K562 (cell line): Measurements from ENCODE around the gene N4BP3. TPM values are rescaled to one million over a fixed set of nuclear protein-coding genes. Genes with fewer than 3 reads are reported as not detected.
A peak's percentile ranks its signal among the peaks of the same experiment; 100 is the strongest.

Experiments
- ATAC-seq: fragments of 200-7000 bp; cut with Tn5 transposase; 3 replicates; pipeline ENCODE4 v1.9.1; 2020; ENCODE audit warnings: moderate library complexity
- BruUV-seq: library from RNA; stranded (reverse); fragments of 400-500 nt; replicated peaks from 2 replicates; lab custom pipeline; 2021; lab: Mats Ljungman, UMichigan
- CTCF ChIA-PET: fragments of 300-600 bp; formaldehyde crosslinking; extraction: SDS; loops from one replicate; lab custom pipeline; 2021; ENCODE audit warnings: low intra/inter-chr PET ratio; lab: Yijun Ruan, JAX
- POLR2A ChIA-PET: fragments of 300-600, 350-650 bp; sonication (Branson Sonifier 250); formaldehyde crosslinking; extraction: SDS; loops from one replicate; lab custom pipeline; 2021; ENCODE audit warnings: antibody characterized with exemption, inconsistent platforms; lab: Yijun Ruan, JAX
- DNase-seq, 4 experiments: peaks; one replicate each; pipeline versions ENCODE4 v3.0.0 to v3.0.0-alpha.2; 2011 to 2018; ENCODE audit warnings: low spot score in 3 of 4, mixed read lengths in 3 of 4; ENCODE audit errors: extremely low read depth in 1 of 4
- FAIRE-seq: peaks from 2 replicates; lab custom pipeline; 2011; peaks lifted over from hg19 to GRCh38; lab: Jason Lieb, UNC
- H2AFZ ChIP-seq: 2 replicates; pipeline ENCODE4 v1.6.0; 2011; ENCODE audit warnings: low read depth, low read length, control low read depth, inconsistent platforms
- H3K27ac ChIP-seq: fragments of 200-600 bp; 3 replicates; pipeline ENCODE4 v1.8.0; 2011; ENCODE audit warnings: low read depth, mild to moderate bottlenecking, control low read depth, inconsistent platforms, low read length, moderate library complexity, mixed read lengths; ENCODE audit errors: extremely low read depth
- H3K27me3 ChIP-seq, 2 experiments: fragments of 300-600 bp in 1 of 2; 2 replicates in 1 of 2; 3 replicates in 1 of 2; pipeline versions ENCODE4 v1.6.0 to v1.8.0; 2011; ENCODE audit warnings: inconsistent platforms in 2 of 2, low read length in 2 of 2, mild to moderate bottlenecking in 1 of 2, mixed read lengths in 1 of 2, moderate library complexity in 1 of 2; ENCODE audit not compliant: control insufficient read depth in 2 of 2, insufficient read depth in 2 of 2
- H3K36me3 ChIP-seq: fragments of 300-600 bp; 3 replicates; pipeline ENCODE4 v1.8.0; 2011; ENCODE audit warnings: mild to moderate bottlenecking, low read length, inconsistent platforms; ENCODE audit not compliant: control insufficient read depth, insufficient read depth
- H3K4me1 ChIP-seq, 2 experiments: fragments of 200-600 bp in 1 of 2; replicated peaks in 1 of 2; 2 replicates in 1 of 2; 3 replicates in 1 of 2; pipeline versions ENCODE4 v1.5.1 to v1.8.0; 2011; ENCODE audit warnings: inconsistent platforms in 2 of 2, low read length in 2 of 2, mild to moderate bottlenecking in 1 of 2, mixed read lengths in 1 of 2, moderate library complexity in 1 of 2; ENCODE audit not compliant: control insufficient read depth in 2 of 2, insufficient read depth in 2 of 2
- H3K4me2 ChIP-seq: 2 replicates; pipeline ENCODE4 v1.6.1; 2011; ENCODE audit warnings: low read length, control low read depth, inconsistent platforms, mixed read lengths; ENCODE audit not compliant: insufficient read depth
- H3K4me3 ChIP-seq: fragments of 200-600 bp; sonication (generic), shearing (Covaris generic); 2 replicates; pipeline ENCODE4 v1.5.1; 2016; ENCODE audit warnings: control low read depth, inconsistent platforms
- H3K79me2 ChIP-seq: fragments of 200-600 bp; 3 replicates; pipeline ENCODE4 v1.8.0; 2011; ENCODE audit warnings: low read length, inconsistent platforms; ENCODE audit not compliant: control insufficient read depth, insufficient read depth
- H3K9ac ChIP-seq, 2 experiments: 2 replicates each; pipeline versions ENCODE4 v1.6.0 to v1.6.1; 2011; ENCODE audit warnings: low read depth in 2 of 2, low read length in 2 of 2, control low read depth in 1 of 2, inconsistent platforms in 1 of 2, mild to moderate bottlenecking in 1 of 2, mixed read lengths in 1 of 2; ENCODE audit not compliant: insufficient read depth in 1 of 2
- H3K9me1 ChIP-seq: one replicate; pipeline ENCODE4 v1.6.0; 2011; ENCODE audit warnings: inconsistent platforms, mild to moderate bottlenecking, low read length, moderate library complexity; ENCODE audit not compliant: control insufficient read depth, insufficient read depth
- H3K9me3 ChIP-seq: replicated peaks from 2 replicates; pipeline ENCODE4 v1.5.1; 2011; ENCODE audit warnings: low read depth, low read length, inconsistent platforms; ENCODE audit not compliant: control insufficient read depth, insufficient read depth
- H4K20me1 ChIP-seq: replicated peaks from 2 replicates; pipeline ENCODE4 v1.6.1; 2011; ENCODE audit warnings: low read length, inconsistent platforms, mixed read lengths; ENCODE audit not compliant: control insufficient read depth, insufficient read depth
- CBFA2T2 ChIP-seq: fragments of 450-650 bp; conservative IDR thresholded peaks from 2 replicates; pipeline ENCODE4 v1.6.1; 2017; ENCODE audit warnings: mild to moderate bottlenecking
- CREM ChIP-seq: IDR thresholded peaks from 2 replicates; pipeline ENCODE4 v1.6.1; 2014; ENCODE audit warnings: antibody characterized with exemption, low read depth
- CTBP1 ChIP-seq: fragments of 450-650 bp; IDR thresholded peaks from 2 replicates; pipeline ENCODE4 v1.6.1; 2016; ENCODE audit warnings: borderline replicate concordance
- CTCFL ChIP-seq: IDR thresholded peaks from 2 replicates; pipeline ENCODE4 v1.6.1; 2011; ENCODE audit warnings: borderline replicate concordance, low read depth, mild to moderate bottlenecking, moderate library complexity, low read length; ENCODE audit not compliant: insufficient read depth, poor library complexity, severe bottlenecking
- FOXP1 ChIP-seq: sonication (generic); formaldehyde crosslinking; IDR thresholded peaks from 2 replicates; pipeline ENCODE4 v1.8.0; 2022; ENCODE audit warnings: mild to moderate bottlenecking, missing genetic modification reagents
- GATAD2A ChIP-seq: fragments of 450-650 bp; IDR thresholded peaks from 2 replicates; pipeline ENCODE4 v1.6.1; 2017
- HMG20B ChIP-seq: fragments of 250-450 bp; sonication (Bioruptor Pico); IDR thresholded peaks from 2 replicates; pipeline ENCODE4 v1.5.0; 2021; ENCODE audit warnings: mild to moderate bottlenecking
- MAZ ChIP-seq, 2 experiments: fragments of 450-650 bp in 1 of 2; sonication (generic) in 1 of 2; formaldehyde crosslinking; IDR thresholded peaks in 1 of 2; conservative IDR thresholded peaks in 1 of 2; 2 replicates each; pipeline versions ENCODE4 v1.4.0 to v1.5.0; 2020; ENCODE audit warnings: mild to moderate bottlenecking in 1 of 2, missing genetic modification reagents in 1 of 2
- POLR2B ChIP-seq: fragments of 450-650 bp; IDR thresholded peaks from 2 replicates; pipeline ENCODE4 v1.6.1; 2018; ENCODE audit warnings: low read depth; ENCODE audit not compliant: partially characterized antibody
- SIN3B ChIP-seq: fragments of 450-650 bp; IDR thresholded peaks from 2 replicates; pipeline ENCODE4 v1.6.1; 2017; ENCODE audit warnings: low read depth, mild to moderate bottlenecking, moderate library complexity
- SMC3 ChIP-seq: conservative IDR thresholded peaks from 2 replicates; pipeline ENCODE4 v1.6.1; 2011; ENCODE audit warnings: low read depth, low read length, improper control_type of control experiment; ENCODE audit not compliant: insufficient read depth
- YY1 ChIP-seq, 3 experiments: IDR thresholded peaks; 2 replicates each; pipeline ENCODE4 v1.6.1; 2011; ENCODE audit warnings: low read length in 2 of 3, mild to moderate bottlenecking in 2 of 3, moderate library complexity in 2 of 3, borderline replicate concordance in 1 of 3, control low read depth in 1 of 3, low read depth in 1 of 3; ENCODE audit not compliant: insufficient read depth in 3 of 3, insufficient replicate concordance in 2 of 3, control insufficient read depth in 1 of 3, insufficient read length in 1 of 3; ENCODE audit errors: extremely low read depth in 1 of 3
- ZBED1 ChIP-seq: IDR thresholded peaks from 2 replicates; pipeline ENCODE4 v1.6.1; 2014
- ZNF75A ChIP-seq: fragments of 450-650 bp; formaldehyde crosslinking; IDR thresholded peaks from 2 replicates; pipeline ENCODE4 v1.4.0; 2020; ENCODE audit warnings: mild to moderate bottlenecking
- ZSCAN29 ChIP-seq: fragments of 450-650 bp; IDR thresholded peaks from 2 replicates; pipeline ENCODE4 v1.6.1; 2017
- WGBS: fragments of 100-300 bp; shearing (Covaris generic); methylation state at CpG from one replicate; pipeline ENCODE4 v1.1.6; 2016; ENCODE audit warnings: low coverage, mixed read lengths; ENCODE audit not compliant: insufficient coverage; ENCODE audit errors: missing lambda C conversion rate; 5-methylcytosine and 5-hydroxymethylcytosine counted together
- in situ Hi-C: fragments of 300-500 bp; cut with MboI; formaldehyde crosslinking; loops from 4 replicates; pipeline ENCODE4 v1.15.0; 2018; ENCODE audit warnings: inconsistent platforms, mixed read lengths
- intact Hi-C: fragments of 100-400 bp; cut with micrococcal nuclease; formaldehyde crosslinking; loops from 2 replicates; pipeline ENCODE4 v1.14.2; 2022
- polyA plus RNA-seq, 8 experiments: library from polyadenylated mRNA; depleted of rRNA in 4 of 8; stranded (reverse) in 5 of 8; unstranded in 3 of 8; fragments of >200 nt; fragmentation: Nextera tagmentation in 2 of 8; fragmentation: Illumina TruSeq in 1 of 8; extraction: Ambion mirVana in 2 of 8; extraction: Trizol in 1 of 8; gene quantifications; 2 replicates each; pipeline versions ENCODE4 v1.2.1 to v1.2.3, GENCODE V29; 2011 to 2014; ENCODE audit warnings: inconsistent platforms in 1 of 8, missing spikeins in 1 of 8
- total RNA-seq, 7 experiments: library from RNA; depleted of rRNA in 6 of 7; stranded (reverse); fragments of >200 nt in 6 of 7; fragmentation: Illumina TruSeq in 2 of 7; extraction: Trizol in 2 of 7; gene quantifications; 2 replicates each; pipeline versions ENCODE4 v1.2.1 to v1.2.3, GENCODE V29; 2011 to 2021; ENCODE audit warnings: low replicate concordance in 1 of 7
- TF ChIP-seq, protein P1 (sequence below): fragments of 450-650 bp; IDR thresholded peaks from 2 replicates; pipeline ENCODE4 v1.6.1; 2018; ENCODE audit not compliant: partially characterized antibody

N4BP3 gene
- total and polyA plus RNA-seq, 9 of the 15 experiments (the other 6 are each of a cell fraction or from before 2014, with no cell fraction given): 0.06 to 7.0 (median 2.4) TPM

- no peaks in the 10 kb centered on the region; the same call in 1 of the 2 replicates for H4K20me1 ChIP-seq
- intact Hi-C loops: no loop called here
- WGBS: 30% methylated on average over 22 of the region's 29 CpGs
- FAIRE-seq (peak; percentile 94), DNase-seq (peak; percentile 79 to 95 (median 86)), ATAC-seq (peak; percentile 94)
- 0 out of 2 replicates have a peak overlapping the region, but pooled peaks have one; percentile 44 for H2AFZ ChIP-seq
- POLR2A ChIA-PET: interaction anchor here (0.5 to 1.8 kb wide), 9 partner anchors 8 to 1771 kb away, joined by 3 to 7 read pairs (median 3); no protein-coding TSS in a partner anchor
- no peak overlapping the region for H3K4me3 ChIP-seq
- H3K27me3 ChIP-seq: no peaks in the 10 kb centered on the region
- H3K9me3 ChIP-seq: no peaks in the 10 kb centered on the region
- no peak overlapping the region for H3K27ac ChIP-seq
- H3K36me3 ChIP-seq: peaks cover 31% of the 10 kb centered on the region; the same call in 2 of the 3 replicates
- H3K9me1 ChIP-seq: peaks cover 4% of the 10 kb centered on the region
- H3K9ac ChIP-seq: peak overlapping the region in 1 of 2 experiments; percentile 85; a peak in 2 of 4 replicates
- peaks cover 25% of the 10 kb centered on the region for H3K79me2 ChIP-seq
- CTCF ChIA-PET: no interaction called here
- no peak overlapping the region; the same call in 1 of the 2 replicates for H3K4me2 ChIP-seq
- in situ Hi-C loops: no loop called here
- BruUV-seq: no TSS peak
- peaks cover 23 to 78% of the 10 kb centered on the region in 2 experiments; a peak in 4 of 5 replicates for H3K4me1 ChIP-seq
- TF ChIP-seq CBFA2T2 (peak; percentile 40; the same call in 1 of the 2 replicates), ZSCAN29 (no peak), ZNF75A (CRISPR knock-in tag) (no peak), FOXP1 (peak; percentile 69; the same call in 1 of the 2 replicates), SMC3 (0 out of 2 replicates have a peak, but pooled peaks have one; percentile 15), YY1 (IDR thresholded peaks at IDR 0.05; ENCODE audit: borderline replicate concordance in 1 of 3, control insufficient read depth in 1 of 3, extremely low read depth in 1 of 3, insufficient read depth in 3 of 3, insufficient read length in 1 of 3, insufficient replicate concordance in 2 of 3, low read depth in 1 of 3, low read length in 2 of 3) (peak in 1 of 3 experiments; percentile 12), HMG20B (CRISPR knock-in tag) (no peak), CTCFL (peak; percentile 77), GATAD2A (no peak), ZBED1 (no peak), POLR2B (no peak), CREM (peak; percentile 49; the same call in 1 of the 2 replicates), MAZ (CRISPR knock-in tag; conservative IDR thresholded peaks at IDR 0.05 in 1 of 2, IDR thresholded peaks at IDR 0.05 in 1 of 2) (peak in 1 of 2 experiments; percentile 61; a peak in 2 of 4 replicates), CTBP1 (peak; percentile 83; the same call in 1 of the 2 replicates), SIN3B (no peak)
- TF ChIP-seq, protein P1, sequence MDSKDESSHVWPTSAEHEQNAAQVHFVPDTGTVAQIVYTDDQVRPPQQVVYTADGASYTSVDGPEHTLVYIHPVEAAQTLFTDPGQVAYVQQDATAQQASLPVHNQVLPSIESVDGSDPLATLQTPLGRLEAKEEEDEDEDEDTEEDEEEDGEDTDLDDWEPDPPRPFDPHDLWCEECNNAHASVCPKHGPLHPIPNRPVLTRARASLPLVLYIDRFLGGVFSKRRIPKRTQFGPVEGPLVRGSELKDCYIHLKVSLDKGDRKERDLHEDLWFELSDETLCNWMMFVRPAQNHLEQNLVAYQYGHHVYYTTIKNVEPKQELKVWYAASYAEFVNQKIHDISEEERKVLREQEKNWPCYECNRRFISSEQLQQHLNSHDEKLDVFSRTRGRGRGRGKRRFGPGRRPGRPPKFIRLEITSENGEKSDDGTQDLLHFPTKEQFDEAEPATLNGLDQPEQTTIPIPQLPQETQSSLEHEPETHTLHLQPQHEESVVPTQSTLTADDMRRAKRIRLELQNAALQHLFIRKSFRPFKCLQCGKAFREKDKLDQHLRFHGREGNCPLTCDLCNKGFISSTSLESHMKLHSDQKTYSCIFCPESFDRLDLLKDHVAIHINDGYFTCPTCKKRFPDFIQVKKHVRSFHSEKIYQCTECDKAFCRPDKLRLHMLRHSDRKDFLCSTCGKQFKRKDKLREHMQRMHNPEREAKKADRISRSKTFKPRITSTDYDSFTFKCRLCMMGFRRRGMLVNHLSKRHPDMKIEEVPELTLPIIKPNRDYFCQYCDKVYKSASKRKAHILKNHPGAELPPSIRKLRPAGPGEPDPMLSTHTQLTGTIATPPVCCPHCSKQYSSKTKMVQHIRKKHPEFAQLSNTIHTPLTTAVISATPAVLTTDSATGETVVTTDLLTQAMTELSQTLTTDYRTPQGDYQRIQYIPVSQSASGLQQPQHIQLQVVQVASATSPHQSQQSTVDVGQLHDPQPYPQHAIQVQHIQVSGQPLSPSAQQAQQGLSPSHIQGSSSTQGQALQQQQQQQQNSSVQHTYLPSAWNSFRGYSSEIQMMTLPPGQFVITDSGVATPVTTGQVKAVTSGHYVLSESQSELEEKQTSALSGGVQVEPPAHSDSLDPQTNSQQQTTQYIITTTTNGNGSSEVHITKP: no peak
Observed at GRCh38 chr5:178120607-178121357, 7.5 kb downstream of the N4BP3 start.
